K562 (cell line): ENCODE results near the gene OR2AG1. TPM values are rescaled to one million over a fixed set of nuclear protein-coding genes. Genes with fewer than 3 reads are reported as not detected.
A peak's percentile ranks its signal among the peaks of the same experiment; 100 is the strongest.

Source experiments
- AFF1 ChIP-seq, 2 experiments: fragments of 450-650 bp; IDR thresholded peaks; 2 replicates each; pipeline ENCODE4 v1.6.1; 2018; ENCODE audit warnings: mild to moderate bottlenecking in 2 of 2, low read depth in 1 of 2; ENCODE audit not compliant: partially characterized antibody in 2 of 2
- CBX1 ChIP-seq: sonication (generic); IDR thresholded peaks from 2 replicates; pipeline ENCODE4 v1.6.1; 2016; ENCODE audit warnings: antibody characterized with exemption, low read depth, mild to moderate bottlenecking
- CEBPG ChIP-seq, 3 experiments: fragments of 200-800 bp in 1 of 3; sonication (Bioruptor generic) in 1 of 3; sonication (generic) in 1 of 3; formaldehyde crosslinking in 1 of 3; IDR thresholded peaks in 2 of 3; conservative IDR thresholded peaks in 1 of 3; 2 replicates each; pipeline versions ENCODE4 v1.6.1 to v1.8.0; 2016 to 2022; ENCODE audit warnings: missing compliant biosample characterization in 2 of 3, missing genetic modification characterization in 2 of 3, mild to moderate bottlenecking in 1 of 3, missing genetic modification reagents in 1 of 3
- GTF3C2 ChIP-seq: IDR thresholded peaks from 3 replicates; pipeline ENCODE4 v1.6.1; 2011; ENCODE audit warnings: borderline replicate concordance, mild to moderate bottlenecking, moderate library complexity; ENCODE audit not compliant: insufficient read length; ENCODE audit errors: extremely low read depth
- ILF3 ChIP-seq: fragments of 450-650 bp; IDR thresholded peaks from 2 replicates; pipeline ENCODE4 v1.6.1; 2018; ENCODE audit warnings: antibody characterized with exemption, mild to moderate bottlenecking, moderate library complexity, borderline replicate concordance
- KDM2B ChIP-seq: fragments of 250-450 bp; sonication (Bioruptor Pico); IDR thresholded peaks from 2 replicates; pipeline ENCODE4 v1.8.0; 2021; ENCODE audit warnings: mild to moderate bottlenecking, moderate library complexity
- LCOR ChIP-seq: sonication (generic); formaldehyde crosslinking; IDR thresholded peaks from 2 replicates; pipeline ENCODE4 v1.8.0; 2022; ENCODE audit warnings: mild to moderate bottlenecking, missing genetic modification reagents
- SNAPC5 ChIP-seq: fragments of 250-450 bp; sonication (Bioruptor Pico); IDR thresholded peaks from 2 replicates; pipeline ENCODE4 v1.8.0; 2021; ENCODE audit warnings: moderate library complexity, mild to moderate bottlenecking, inconsistent platforms
- TEAD2 ChIP-seq: fragments of 450-650 bp; IDR thresholded peaks from 2 replicates; pipeline ENCODE4 v1.6.1; 2016; ENCODE audit warnings: missing genetic modification characterization, control low read depth, missing compliant biosample characterization
- ZFP91 ChIP-seq: sonication (generic); formaldehyde crosslinking; IDR thresholded peaks from 2 replicates; pipeline ENCODE4 v1.8.0; 2022; ENCODE audit warnings: mild to moderate bottlenecking, missing genetic modification reagents
- polyA plus RNA-seq, 8 experiments: library from polyadenylated mRNA; depleted of rRNA in 4 of 8; stranded (reverse) in 5 of 8; unstranded in 3 of 8; fragments of >200 nt; fragmentation: Nextera tagmentation in 2 of 8; fragmentation: Illumina TruSeq in 1 of 8; extraction: Ambion mirVana in 2 of 8; extraction: Trizol in 1 of 8; gene quantifications; 2 replicates each; pipeline versions ENCODE4 v1.2.1 to v1.2.3, GENCODE V29; 2011 to 2014; ENCODE audit warnings: inconsistent platforms in 1 of 8, missing spikeins in 1 of 8
- total RNA-seq, 7 experiments: library from RNA; depleted of rRNA in 6 of 7; stranded (reverse); fragments of >200 nt in 6 of 7; fragmentation: Illumina TruSeq in 2 of 7; extraction: Trizol in 2 of 7; gene quantifications; 2 replicates each; pipeline versions ENCODE4 v1.2.1 to v1.2.3, GENCODE V29; 2011 to 2021; ENCODE audit warnings: low replicate concordance in 1 of 7
- TF ChIP-seq, protein P1 (sequence below): fragments of 250-450 bp; sonication (Bioruptor Pico); IDR thresholded peaks from 2 replicates; pipeline ENCODE4 v1.5.0; 2020; ENCODE audit warnings: mild to moderate bottlenecking
- TF ChIP-seq, protein P2 (sequence below): fragments of 200-400 bp; formaldehyde crosslinking; IDR thresholded peaks from 2 replicates; pipeline ENCODE4 v1.6.1; 2017; ENCODE audit warnings: mild to moderate bottlenecking, low read depth, low read length, moderate library complexity

Gene OR2AG1
- total and polyA plus RNA-seq, 9 of the 15 experiments (the other 6 are each of a cell fraction or from before 2014, with no cell fraction given) = 0.05 to 0.11 (median 0.07) TPM; not detected in 5

- TF ChIP-seq TEAD2 (no peak), SNAPC5 (CRISPR knock-in tag) (no peak), ZFP91 (CRISPR knock-in tag) (no peak), GTF3C2 (no peak), KDM2B (no peak), CEBPG (CRISPR knock-in tag; IDR thresholded peaks at IDR 0.05) (no peak), CEBPG (tag; conservative IDR thresholded peaks at IDR 0.05 in 1 of 2, IDR thresholded peaks at IDR 0.05 in 1 of 2) (peak; percentile 23 to 69; a peak in 2 of 4 replicates), ILF3 (no peak), AFF1 (IDR thresholded peaks at IDR 0.05; ENCODE audit: low read depth in 1 of 2, partially characterized antibody in 2 of 2) (no peak), LCOR (no peak), CBX1 (no peak)
- TF ChIP-seq, protein P1, sequence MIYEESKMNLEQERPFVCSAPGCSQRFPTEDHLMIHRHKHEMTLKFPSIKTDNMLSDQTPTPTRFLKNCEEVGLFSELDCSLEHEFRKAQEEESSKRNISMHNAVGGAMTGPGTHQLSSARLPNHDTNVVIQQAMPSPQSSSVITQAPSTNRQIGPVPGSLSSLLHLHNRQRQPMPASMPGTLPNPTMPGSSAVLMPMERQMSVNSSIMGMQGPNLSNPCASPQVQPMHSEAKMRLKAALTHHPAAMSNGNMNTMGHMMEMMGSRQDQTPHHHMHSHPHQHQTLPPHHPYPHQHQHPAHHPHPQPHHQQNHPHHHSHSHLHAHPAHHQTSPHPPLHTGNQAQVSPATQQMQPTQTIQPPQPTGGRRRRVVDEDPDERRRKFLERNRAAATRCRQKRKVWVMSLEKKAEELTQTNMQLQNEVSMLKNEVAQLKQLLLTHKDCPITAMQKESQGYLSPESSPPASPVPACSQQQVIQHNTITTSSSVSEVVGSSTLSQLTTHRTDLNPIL (CRISPR knock-in tag) = no peak
- TF ChIP-seq, protein P2, sequence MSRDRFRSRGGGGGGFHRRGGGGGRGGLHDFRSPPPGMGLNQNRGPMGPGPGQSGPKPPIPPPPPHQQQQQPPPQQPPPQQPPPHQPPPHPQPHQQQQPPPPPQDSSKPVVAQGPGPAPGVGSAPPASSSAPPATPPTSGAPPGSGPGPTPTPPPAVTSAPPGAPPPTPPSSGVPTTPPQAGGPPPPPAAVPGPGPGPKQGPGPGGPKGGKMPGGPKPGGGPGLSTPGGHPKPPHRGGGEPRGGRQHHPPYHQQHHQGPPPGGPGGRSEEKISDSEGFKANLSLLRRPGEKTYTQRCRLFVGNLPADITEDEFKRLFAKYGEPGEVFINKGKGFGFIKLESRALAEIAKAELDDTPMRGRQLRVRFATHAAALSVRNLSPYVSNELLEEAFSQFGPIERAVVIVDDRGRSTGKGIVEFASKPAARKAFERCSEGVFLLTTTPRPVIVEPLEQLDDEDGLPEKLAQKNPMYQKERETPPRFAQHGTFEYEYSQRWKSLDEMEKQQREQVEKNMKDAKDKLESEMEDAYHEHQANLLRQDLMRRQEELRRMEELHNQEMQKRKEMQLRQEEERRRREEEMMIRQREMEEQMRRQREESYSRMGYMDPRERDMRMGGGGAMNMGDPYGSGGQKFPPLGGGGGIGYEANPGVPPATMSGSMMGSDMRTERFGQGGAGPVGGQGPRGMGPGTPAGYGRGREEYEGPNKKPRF = no peak
These were observed 37.3 kb upstream of the OR2AG1 start (continued) for GRCh38 chr11:6745465-6746015.
